ENCODE results near the gene SCN3A. TPM values are rescaled to one million over a fixed set of nuclear protein-coding genes. Genes with fewer than 3 reads are reported as not detected.

SCN3A gene
- total and polyA plus RNA-seq, 5 donors from 2014 or later, result 0.09 TPM; not detected in 4

GRCh38 chr2:165185633-165186032, 18.2 kb downstream of the SCN3A start:
- no peak overlapping the region for H3K4me3 ChIP-seq (ENCODE audit: low read depth, low read length)
- ATAC-seq (ENCODE audit: low read depth in 2 of 2) (no peak), DNase-seq (no peak)
- Mint-ChIP-seq H3K27ac (no peak overlapping the region), H3K4me3 (no peak overlapping the region), H3K27me3 (no peaks in the 10 kb centered on the region), H3K9me3 (no peaks in the 10 kb centered on the region), H3K36me3 (no peaks in the 10 kb centered on the region), H3K4me1 (no peaks in the 10 kb centered on the region)
- H3K4me1 ChIP-seq (ENCODE audit: control insufficient read depth, insufficient read depth, low read length, poor library complexity, severe bottlenecking), result no peaks in the 10 kb centered on the region
- no peaks in the 10 kb centered on the region for H3K36me3 ChIP-seq (ENCODE audit: control insufficient read depth, insufficient read depth, low read length)
- no peaks in the 10 kb centered on the region for H3K9me3 ChIP-seq (ENCODE audit: control insufficient read depth in 2 of 2, low read length in 2 of 2)
- H3K27ac ChIP-seq (ENCODE audit: insufficient read depth, low read length, poor library complexity, severe bottlenecking), result no peak overlapping the region
- no peaks in the 10 kb centered on the region for H3K27me3 ChIP-seq (ENCODE audit: control insufficient read depth, insufficient read depth, low read length)

DNA sequence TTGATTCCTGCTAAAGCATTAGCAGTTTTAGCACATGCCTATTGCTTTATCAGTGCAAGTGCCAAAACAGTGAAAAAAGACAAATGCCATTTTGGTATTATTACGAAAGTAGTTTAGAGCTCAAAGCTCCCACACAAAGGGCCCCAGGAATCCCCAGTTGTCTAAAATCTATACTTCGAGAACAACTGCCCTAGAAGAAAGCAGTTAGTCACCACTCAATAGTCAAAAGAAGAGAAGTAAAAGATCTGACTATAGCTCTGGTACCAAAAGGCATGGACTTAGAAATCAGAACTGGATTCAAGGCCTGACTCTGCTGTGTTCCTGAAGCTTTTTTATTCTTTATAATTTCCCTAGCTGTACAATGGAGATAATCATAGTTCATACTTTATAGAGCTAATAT, 21.8 kb downstream of the SCN3A start:
- Histone ChIP-seq H3K36me3 (ENCODE audit: control insufficient read depth, insufficient read depth, low read length) (no peaks in the 10 kb centered on the region), H3K27ac (ENCODE audit: insufficient read depth, low read length, poor library complexity, severe bottlenecking) (no peak overlapping the region), H3K27me3 (ENCODE audit: control insufficient read depth, insufficient read depth, low read length) (no peaks in the 10 kb centered on the region), H3K9me3 (ENCODE audit: control insufficient read depth in 2 of 2, low read length in 2 of 2) (no peaks in the 10 kb centered on the region), H3K4me3 (ENCODE audit: low read depth, low read length) (no peak overlapping the region), H3K4me1 (ENCODE audit: control insufficient read depth, insufficient read depth, low read length, poor library complexity, severe bottlenecking) (no peaks in the 10 kb centered on the region)
- DNase-seq, result no peak
- H3K27ac Mint-ChIP-seq, result no peak overlapping the region
- H3K27me3 Mint-ChIP-seq, result no peaks in the 10 kb centered on the region
- no peaks in the 10 kb centered on the region for H3K36me3 Mint-ChIP-seq
- H3K4me1 Mint-ChIP-seq, result no peaks in the 10 kb centered on the region
- no peak for ATAC-seq (ENCODE audit: low read depth in 2 of 2)
- H3K9me3 Mint-ChIP-seq, result no peaks in the 10 kb centered on the region
- H3K4me3 Mint-ChIP-seq, result no peak overlapping the region

- Mint-ChIP-seq H3K27me3 (no peaks in the 10 kb centered on the region), H3K4me3 (no peak overlapping the region), H3K4me1 (no peaks in the 10 kb centered on the region), H3K9me3 (peaks cover 0 to 1% (median 0%) of the 10 kb centered on the region in 7 donors), H3K27ac (no peak overlapping the region), H3K36me3 (no peaks in the 10 kb centered on the region)
- Histone ChIP-seq H3K4me3 (ENCODE audit: low read depth, low read length) (no peak overlapping the region), H3K9me3 (ENCODE audit: control insufficient read depth in 2 of 2, low read length in 2 of 2) (no peaks in the 10 kb centered on the region), H3K27ac (ENCODE audit: insufficient read depth, low read length, poor library complexity, severe bottlenecking) (no peak overlapping the region), H3K4me1 (ENCODE audit: control insufficient read depth, insufficient read depth, low read length, poor library complexity, severe bottlenecking) (no peaks in the 10 kb centered on the region), H3K27me3 (ENCODE audit: control insufficient read depth, insufficient read depth, low read length) (no peaks in the 10 kb centered on the region), H3K36me3 (ENCODE audit: control insufficient read depth, insufficient read depth, low read length) (no peaks in the 10 kb centered on the region)
- DNase-seq (no peak), ATAC-seq (ENCODE audit: low read depth in 2 of 2) (no peak)
Observed at GRCh38 chr2:165176780-165177179, 27.1 kb downstream of the SCN3A start.

- H3K4me3 Mint-ChIP-seq, result no peak overlapping the region
Observed at GRCh38 chr2:165173215-165173614, 30.6 kb downstream of the SCN3A start.

DNA sequence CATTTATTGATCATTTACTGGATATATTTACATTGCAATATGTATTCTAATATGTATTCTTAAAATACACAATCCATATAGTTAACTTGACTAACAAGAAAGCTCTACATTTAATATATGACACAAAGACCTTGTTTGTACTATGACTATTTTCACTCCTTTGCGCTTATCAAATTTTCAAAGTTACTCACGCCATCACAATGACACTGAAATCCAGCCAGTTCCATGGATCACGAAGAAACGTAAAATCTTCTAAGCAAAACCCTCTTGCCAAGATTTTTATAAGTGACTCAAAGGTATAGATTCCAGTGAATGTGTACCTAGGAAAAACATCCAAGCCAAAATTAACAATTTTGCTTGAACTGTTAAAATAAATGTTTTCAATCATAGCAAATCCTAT, 39.6 kb downstream of the SCN3A start:
- Mint-ChIP-seq H3K9me3 (peaks cover 0 to 2% (median 0%) of the 10 kb centered on the region in 7 donors), H3K36me3 (no peaks in the 10 kb centered on the region), H3K4me3 (no peak overlapping the region), H3K27me3 (no peaks in the 10 kb centered on the region), H3K27ac (no peak overlapping the region), H3K4me1 (no peaks in the 10 kb centered on the region)
- H3K27me3 ChIP-seq (ENCODE audit: control insufficient read depth, insufficient read depth, low read length), result no peaks in the 10 kb centered on the region
- H3K9me3 ChIP-seq (ENCODE audit: control insufficient read depth in 2 of 2, low read length in 2 of 2), result no peaks in the 10 kb centered on the region
- ATAC-seq (ENCODE audit: low read depth in 2 of 2) (no peak), DNase-seq (no peak)
- no peaks in the 10 kb centered on the region for H3K36me3 ChIP-seq (ENCODE audit: control insufficient read depth, insufficient read depth, low read length)
- H3K27ac ChIP-seq (ENCODE audit: insufficient read depth, low read length, poor library complexity, severe bottlenecking), result no peak overlapping the region
- H3K4me3 ChIP-seq (ENCODE audit: low read depth, low read length), result no peak overlapping the region
- no peaks in the 10 kb centered on the region for H3K4me1 ChIP-seq (ENCODE audit: control insufficient read depth, insufficient read depth, low read length, poor library complexity, severe bottlenecking)

More at GRCh38 chr2:165173215-165173614, 30.6 kb downstream of the SCN3A start:
- Histone ChIP-seq H3K36me3 (ENCODE audit: control insufficient read depth, insufficient read depth, low read length) (no peaks in the 10 kb centered on the region), H3K27ac (ENCODE audit: insufficient read depth, low read length, poor library complexity, severe bottlenecking) (no peak overlapping the region), H3K9me3 (ENCODE audit: control insufficient read depth in 2 of 2, low read length in 2 of 2) (no peaks in the 10 kb centered on the region), H3K4me3 (ENCODE audit: low read depth, low read length) (no peak overlapping the region), H3K4me1 (ENCODE audit: control insufficient read depth, insufficient read depth, low read length, poor library complexity, severe bottlenecking) (no peaks in the 10 kb centered on the region), H3K27me3 (ENCODE audit: control insufficient read depth, insufficient read depth, low read length) (no peaks in the 10 kb centered on the region)
- Mint-ChIP-seq H3K27ac (no peak overlapping the region), H3K9me3 (peaks cover 0 to 1% (median 0%) of the 10 kb centered on the region in 7 donors), H3K4me1 (no peaks in the 10 kb centered on the region), H3K36me3 (no peaks in the 10 kb centered on the region), H3K27me3 (no peaks in the 10 kb centered on the region)
- no peak for ATAC-seq (ENCODE audit: low read depth in 2 of 2)
- no peak for DNase-seq

GRCh38 chr2:165163761-165164160, 40.1 kb downstream of the SCN3A start:
- Histone ChIP-seq H3K27ac (ENCODE audit: insufficient read depth, low read length, poor library complexity, severe bottlenecking) (no peak overlapping the region), H3K27me3 (ENCODE audit: control insufficient read depth, insufficient read depth, low read length) (no peaks in the 10 kb centered on the region), H3K36me3 (ENCODE audit: control insufficient read depth, insufficient read depth, low read length) (no peaks in the 10 kb centered on the region), H3K4me1 (ENCODE audit: control insufficient read depth, insufficient read depth, low read length, poor library complexity, severe bottlenecking) (no peaks in the 10 kb centered on the region), H3K9me3 (ENCODE audit: control insufficient read depth in 2 of 2, low read length in 2 of 2) (no peaks in the 10 kb centered on the region), H3K4me3 (ENCODE audit: low read depth, low read length) (no peak overlapping the region)
- ATAC-seq (ENCODE audit: low read depth in 2 of 2) (no peak), DNase-seq (no peak)
- no peak overlapping the region for H3K27ac Mint-ChIP-seq
- H3K27me3 Mint-ChIP-seq, result no peaks in the 10 kb centered on the region
- no peak overlapping the region for H3K4me3 Mint-ChIP-seq
- no peaks in the 10 kb centered on the region for H3K4me1 Mint-ChIP-seq
- peaks cover 0 to 2% (median 0%) of the 10 kb centered on the region in 7 donors for H3K9me3 Mint-ChIP-seq
- H3K36me3 Mint-ChIP-seq, result no peaks in the 10 kb centered on the region

DNA sequence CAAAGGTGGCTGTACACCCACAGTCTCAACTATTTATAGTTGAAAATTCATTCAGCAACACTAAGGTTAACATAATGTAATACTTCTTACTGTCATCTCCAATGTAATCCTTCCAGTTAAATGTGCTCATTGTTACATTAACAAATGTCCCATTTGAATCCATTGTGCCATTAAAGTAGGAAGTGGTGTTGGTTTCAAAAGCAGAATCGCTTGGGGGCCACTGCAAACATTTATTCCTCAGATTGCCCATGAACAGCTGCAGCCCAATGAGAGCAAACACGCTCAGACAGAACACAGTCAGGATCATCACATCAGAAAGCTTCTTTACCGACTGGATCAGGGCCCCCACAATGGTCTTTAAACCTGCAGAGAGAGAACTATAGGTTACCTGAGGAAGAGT, 41.4 kb downstream of the SCN3A start:
- no peak overlapping the region for H3K27ac Mint-ChIP-seq
- H3K27me3 Mint-ChIP-seq, result no peaks in the 10 kb centered on the region
- Histone ChIP-seq H3K9me3 (ENCODE audit: control insufficient read depth in 2 of 2, low read length in 2 of 2) (no peaks in the 10 kb centered on the region), H3K36me3 (ENCODE audit: control insufficient read depth, insufficient read depth, low read length) (no peaks in the 10 kb centered on the region), H3K4me1 (ENCODE audit: control insufficient read depth, insufficient read depth, low read length, poor library complexity, severe bottlenecking) (no peaks in the 10 kb centered on the region), H3K27ac (ENCODE audit: insufficient read depth, low read length, poor library complexity, severe bottlenecking) (no peak overlapping the region), H3K27me3 (ENCODE audit: control insufficient read depth, insufficient read depth, low read length) (no peaks in the 10 kb centered on the region), H3K4me3 (ENCODE audit: low read depth, low read length) (no peak overlapping the region)
- no peak for ATAC-seq (ENCODE audit: low read depth in 2 of 2)
- no peak overlapping the region for H3K4me3 Mint-ChIP-seq
- H3K9me3 Mint-ChIP-seq, result peaks cover 0 to 3% (median under 1%) of the 10 kb centered on the region in 7 donors
- no peak for DNase-seq
- H3K4me1 Mint-ChIP-seq, result no peaks in the 10 kb centered on the region
- H3K36me3 Mint-ChIP-seq, result no peaks in the 10 kb centered on the region

GRCh38 chr2:165161510-165161909, 42.3 kb downstream of the SCN3A start:
- H3K36me3 ChIP-seq (ENCODE audit: control insufficient read depth, insufficient read depth, low read length), result no peaks in the 10 kb centered on the region
- no peak overlapping the region for H3K4me3 ChIP-seq (ENCODE audit: low read depth, low read length)
- H3K4me1 ChIP-seq (ENCODE audit: control insufficient read depth, insufficient read depth, low read length, poor library complexity, severe bottlenecking), result no peaks in the 10 kb centered on the region
- Mint-ChIP-seq H3K27ac (no peak overlapping the region), H3K9me3 (peaks cover 0 to 4% (median 2%) of the 10 kb centered on the region in 7 donors), H3K4me1 (no peaks in the 10 kb centered on the region), H3K4me3 (no peak overlapping the region), H3K36me3 (no peaks in the 10 kb centered on the region), H3K27me3 (no peaks in the 10 kb centered on the region)
- H3K27me3 ChIP-seq (ENCODE audit: control insufficient read depth, insufficient read depth, low read length), result no peaks in the 10 kb centered on the region
- H3K9me3 ChIP-seq (ENCODE audit: control insufficient read depth in 2 of 2, low read length in 2 of 2), result no peaks in the 10 kb centered on the region
- ATAC-seq (ENCODE audit: low read depth in 2 of 2) (no peak), DNase-seq (no peak)
- no peak overlapping the region for H3K27ac ChIP-seq (ENCODE audit: insufficient read depth, low read length, poor library complexity, severe bottlenecking)

All from CD4-positive, CD25-positive, alpha-beta regulatory T cell (primary cell).